ENCODE measurements around the gene GIMAP4. TPM values are rescaled to one million over a fixed set of nuclear protein-coding genes. Genes with fewer than 3 reads are reported as not detected.
"Not testable (repeated sequence)": the region's sequence is repeated elsewhere in the genome, so short reads cannot be mapped to it uniquely, and the experiment has no call there.

Gene GIMAP4
- total RNA-seq (ENCODE audit: low replicate concordance): not detected in 2 replicates
- long read RNA-seq: 0 reads

DNA sequence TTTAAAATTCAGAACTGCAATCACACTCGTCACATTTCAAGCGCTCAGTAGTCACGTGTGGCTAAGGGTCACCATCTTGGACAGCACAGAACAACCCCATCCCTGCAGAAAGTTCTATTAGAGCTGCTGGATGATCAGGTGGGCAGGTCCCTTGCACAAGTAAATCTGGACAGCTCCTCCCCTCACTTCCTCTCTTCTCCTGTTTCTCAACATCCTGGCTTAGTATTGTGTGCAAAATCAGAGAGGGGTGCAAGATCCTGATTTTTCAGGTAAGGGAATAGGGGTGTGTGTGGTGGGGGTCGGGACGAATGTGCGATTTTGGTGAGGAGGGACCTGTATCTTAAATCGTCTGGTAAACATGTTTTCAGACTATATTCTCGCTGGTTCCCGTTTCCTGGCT, at the start of gene GIMAP4:
GIMAP4 (plus strand) TSS at position 222 of the 400 bp plus-strand sequence. CDS start 2,512 bp downstream, outside the sequence.
- H3K4me1 Mint-ChIP-seq (ENCODE audit: unreplicated experiment): no peaks in the 10 kb centered on the region
- H3K4me3 Mint-ChIP-seq: no peak within 1 kb of the TSS
- no peaks in the 10 kb centered on the region for H3K9me3 Mint-ChIP-seq
- no peaks in the 10 kb centered on the region for H3K36me3 Mint-ChIP-seq
- no peak for TF ChIP-seq CTCF (conservative IDR thresholded peaks at IDR 0.05)
- H3K27ac Mint-ChIP-seq: no peak within 1 kb of the TSS
- peaks cover 3% of the 10 kb centered on the region for H3K27me3 Mint-ChIP-seq
- no peak for DNase-seq (ENCODE audit: extremely low spot score, unreplicated experiment)

DNA sequence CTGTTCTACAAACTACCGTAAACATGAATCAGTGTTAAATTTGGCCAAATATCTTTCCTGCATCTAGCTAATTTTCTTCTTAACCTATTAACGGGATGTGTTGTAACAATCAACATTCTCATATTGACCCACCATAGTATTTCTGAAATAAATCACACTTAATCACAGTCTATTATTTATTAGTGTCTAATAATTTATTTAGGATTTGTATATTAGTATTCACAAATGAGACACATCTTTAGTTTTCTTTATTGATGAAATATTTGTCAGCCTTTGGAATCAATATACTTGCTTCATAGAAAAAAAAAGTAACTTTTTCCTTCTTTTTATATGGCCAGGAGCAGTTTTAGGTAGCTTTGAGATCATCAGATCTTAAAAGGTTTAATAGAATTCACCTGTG, 47.9 kb upstream of the GIMAP4 start:
- no peak for TF ChIP-seq CTCF (conservative IDR thresholded peaks at IDR 0.05)
- peaks cover 13% of the 10 kb centered on the region for H3K27me3 Mint-ChIP-seq
- no peaks in the 10 kb centered on the region for H3K4me1 Mint-ChIP-seq (ENCODE audit: unreplicated experiment)
- H3K4me3 Mint-ChIP-seq: no peak overlapping the region
- H3K9me3 Mint-ChIP-seq: no peaks in the 10 kb centered on the region
- no peak overlapping the region for H3K27ac Mint-ChIP-seq
- no peaks in the 10 kb centered on the region for H3K36me3 Mint-ChIP-seq
- no peak for DNase-seq (ENCODE audit: extremely low spot score, unreplicated experiment)

DNA sequence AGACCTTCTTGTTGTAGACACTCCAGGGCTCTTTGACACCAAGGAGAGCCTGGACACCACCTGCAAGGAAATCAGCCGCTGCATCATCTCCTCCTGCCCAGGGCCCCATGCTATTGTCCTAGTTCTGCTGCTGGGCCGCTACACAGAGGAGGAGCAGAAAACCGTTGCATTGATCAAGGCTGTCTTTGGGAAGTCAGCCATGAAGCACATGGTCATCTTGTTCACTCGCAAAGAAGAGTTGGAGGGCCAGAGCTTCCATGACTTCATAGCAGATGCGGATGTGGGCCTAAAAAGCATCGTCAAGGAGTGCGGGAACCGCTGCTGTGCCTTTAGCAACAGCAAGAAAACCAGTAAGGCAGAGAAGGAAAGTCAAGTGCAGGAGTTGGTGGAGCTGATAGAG, 47.0 kb upstream of the GIMAP4 start:
- H3K27me3 Mint-ChIP-seq: peaks cover 14% of the 10 kb centered on the region
- H3K9me3 Mint-ChIP-seq: no peaks in the 10 kb centered on the region
- H3K4me3 Mint-ChIP-seq: no peak overlapping the region
- no peaks in the 10 kb centered on the region for H3K4me1 Mint-ChIP-seq (ENCODE audit: unreplicated experiment)
- no peaks in the 10 kb centered on the region for H3K36me3 Mint-ChIP-seq
- no peak for TF ChIP-seq CTCF (conservative IDR thresholded peaks at IDR 0.05)
- no peak overlapping the region for H3K27ac Mint-ChIP-seq
- DNase-seq (ENCODE audit: extremely low spot score, unreplicated experiment): no peak

GRCh38 chr7:150522931-150523330, 44.3 kb upstream of the GIMAP4 start:
- not testable (repeated sequence) for H3K36me3 Mint-ChIP-seq; DNase-seq (ENCODE audit: extremely low spot score, unreplicated experiment); H3K4me3 Mint-ChIP-seq; H3K4me1 Mint-ChIP-seq (ENCODE audit: unreplicated experiment); H3K27ac Mint-ChIP-seq; H3K9me3 Mint-ChIP-seq
- peaks cover 12% of the 10 kb centered on the region for H3K27me3 Mint-ChIP-seq

DNA sequence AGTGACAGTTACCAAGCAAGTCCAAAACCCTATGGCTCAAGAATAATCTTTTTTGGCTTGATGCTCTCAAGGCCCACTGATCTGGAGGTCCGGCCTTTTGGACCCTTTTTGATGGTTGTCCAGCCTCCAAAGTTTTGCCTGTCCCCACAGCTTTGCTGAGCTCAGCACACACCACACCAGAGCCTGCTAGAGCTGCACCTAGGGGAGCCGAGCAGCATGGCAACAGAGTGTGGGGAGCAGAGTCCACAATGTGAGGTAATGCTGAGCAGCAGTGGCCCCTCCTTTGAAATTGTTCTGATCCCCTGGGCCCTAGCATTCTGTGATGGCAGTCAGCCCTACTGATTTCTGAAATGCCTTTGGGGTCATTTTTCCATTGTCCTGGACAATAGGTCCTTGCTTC, 43.2 kb upstream of the GIMAP4 start:
- Mint-ChIP-seq H3K27ac (no peak overlapping the region), H3K36me3 (no peaks in the 10 kb centered on the region), H3K4me3 (no peak overlapping the region), H3K4me1 (ENCODE audit: unreplicated experiment) (no peaks in the 10 kb centered on the region), H3K27me3 (peaks cover 12% of the 10 kb centered on the region), H3K9me3 (no peaks in the 10 kb centered on the region)
- no peak for TF ChIP-seq CTCF (conservative IDR thresholded peaks at IDR 0.05)
- no peak for DNase-seq (ENCODE audit: extremely low spot score, unreplicated experiment)

- Mint-ChIP-seq H3K4me1 (ENCODE audit: unreplicated experiment) (no peaks in the 10 kb centered on the region), H3K4me3 (no peak overlapping the region), H3K27ac (no peak overlapping the region), H3K36me3 (no peaks in the 10 kb centered on the region), H3K27me3 (peaks cover 3% of the 10 kb centered on the region), H3K9me3 (peaks cover 6% of the 10 kb centered on the region)
- no peak for DNase-seq (ENCODE audit: extremely low spot score, unreplicated experiment)
- TF ChIP-seq CTCF (conservative IDR thresholded peaks at IDR 0.05): no peak
Observed at GRCh38 chr7:150531704-150532103, 35.5 kb upstream of the GIMAP4 start.

Data from type B pancreatic cell (in vitro differentiated cells).